B cell (primary cell): ENCODE measurements around the gene CDC5L.

ENCODE experiments used
- CTCF ChIP-seq: fragments of 200-600 bp; IDR thresholded peaks from one replicate; pipeline ENCODE4 v1.8.0; 2022; ENCODE audit warnings: antibody characterized with exemption, mild to moderate bottlenecking
- EZH2 ChIP-seq: IDR thresholded peaks from 2 replicates; pipeline ENCODE4 v1.6.1; 2012; ENCODE audit warnings: borderline replicate concordance, low read depth, mild to moderate bottlenecking, moderate library complexity, low read length; ENCODE audit not compliant: insufficient read depth, poor library complexity, severe bottlenecking

DNA sequence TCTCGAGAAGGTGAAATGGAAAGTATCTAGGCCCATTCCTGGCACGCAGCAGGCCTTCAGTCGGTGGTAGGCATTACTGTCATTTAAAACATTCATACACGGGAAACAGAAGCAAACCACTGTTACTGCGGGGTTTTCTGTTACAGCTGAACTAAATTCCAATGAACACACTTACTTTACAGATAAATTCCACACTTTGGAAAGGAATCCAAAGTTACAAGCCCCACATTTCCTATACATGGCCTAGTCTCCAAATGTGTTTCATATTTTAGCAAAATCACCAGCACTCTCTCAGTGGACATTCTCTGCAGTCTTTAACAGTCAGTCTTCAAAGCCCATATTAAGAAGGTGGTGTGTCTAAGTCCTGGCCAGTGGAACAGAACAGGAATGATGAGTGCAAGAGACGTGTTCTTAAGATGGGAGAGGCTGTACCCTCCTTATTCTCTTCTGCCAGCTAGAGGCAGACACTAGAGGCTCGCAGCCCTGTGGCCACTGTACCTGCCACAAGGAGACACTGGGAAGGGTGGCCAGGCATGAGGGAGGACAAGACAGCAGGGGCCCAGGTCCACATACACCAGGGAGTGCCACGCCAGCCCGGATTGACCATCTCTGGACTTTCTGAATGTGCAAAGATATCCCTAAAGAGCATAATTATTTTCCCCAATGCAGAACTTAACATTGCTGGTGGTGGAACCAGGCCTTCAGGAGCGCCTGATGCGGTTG, 76.4 kb downstream of the CDC5L start:
- no peak for TF ChIP-seq CTCF
- TF ChIP-seq EZH2: no peak
